Activated CD8-positive, alpha-beta T cell treated with anti-CD3 and anti-CD28 coated beads for 36 hours (primary cell): ENCODE data around the gene CASKIN2. TPM values are rescaled to one million over a fixed set of nuclear protein-coding genes. Genes with fewer than 3 reads are reported as not detected.

ENCODE experiments used
- ATAC-seq: fragments of 200-7000 bp; cut with Tn5 transposase; one replicate; pipeline ENCODE4 v1.10.0; 2021; ENCODE audit warnings: mild to moderate bottlenecking, moderate library complexity
- CTCF ChIA-PET: fragments of 350-600 bp; sonication (Branson Sonifier 250); formaldehyde crosslinking; loops from one replicate; lab custom pipeline; 2021; ENCODE audit warnings: antibody characterized with exemption; lab: Charles Lee
- POLR2A ChIA-PET: fragments of 350-600 bp; sonication (Branson Sonifier 250); formaldehyde crosslinking; loops from one replicate; lab custom pipeline; 2021; ENCODE audit warnings: antibody characterized with exemption; lab: Charles Lee
- DNase-seq: peaks from one replicate; pipeline ENCODE4 v3.0.0-alpha.2; 2020
- H3K27ac Mint-ChIP-seq: one replicate; pipeline ENCODE4 v1.8.0; 2021; ENCODE audit warnings: mild to moderate bottlenecking, mixed read lengths
- H3K27me3 Mint-ChIP-seq: one replicate; pipeline ENCODE4 v1.8.0; 2021; ENCODE audit warnings: mixed read lengths
- H3K36me3 Mint-ChIP-seq: one replicate; pipeline ENCODE4 v1.8.0; 2021; ENCODE audit warnings: low read depth, mixed read lengths
- H3K4me1 Mint-ChIP-seq: one replicate; pipeline ENCODE4 v1.8.0; 2021; ENCODE audit warnings: low read depth, mixed read lengths
- H3K4me3 Mint-ChIP-seq: one replicate; pipeline ENCODE4 v1.8.0; 2021; ENCODE audit warnings: mild to moderate bottlenecking, moderate library complexity, mixed read lengths
- H3K9me3 Mint-ChIP-seq: one replicate; pipeline ENCODE4 v1.8.0; 2021; ENCODE audit warnings: mixed read lengths
- intact Hi-C: fragments of 100-400 bp; cut with micrococcal nuclease; formaldehyde crosslinking; loops from one replicate; pipeline ENCODE4 v1.10.0; 2022
- total RNA-seq, 2 experiments: library from RNA; stranded (reverse); gene quantifications; one replicate each; pipeline ENCODE4 v1.2.3, GENCODE V29; 2021
- TF ChIP-seq, protein P1 (sequence below): fragments of 200-600 bp; IDR thresholded peaks from one replicate; pipeline ENCODE4 v1.8.0; 2022; ENCODE audit warnings: antibody characterized with exemption, mild to moderate bottlenecking

Gene CASKIN2
- total RNA-seq, 2 experiments from 2014 or later = 2.2 to 2.5 TPM

DNA sequence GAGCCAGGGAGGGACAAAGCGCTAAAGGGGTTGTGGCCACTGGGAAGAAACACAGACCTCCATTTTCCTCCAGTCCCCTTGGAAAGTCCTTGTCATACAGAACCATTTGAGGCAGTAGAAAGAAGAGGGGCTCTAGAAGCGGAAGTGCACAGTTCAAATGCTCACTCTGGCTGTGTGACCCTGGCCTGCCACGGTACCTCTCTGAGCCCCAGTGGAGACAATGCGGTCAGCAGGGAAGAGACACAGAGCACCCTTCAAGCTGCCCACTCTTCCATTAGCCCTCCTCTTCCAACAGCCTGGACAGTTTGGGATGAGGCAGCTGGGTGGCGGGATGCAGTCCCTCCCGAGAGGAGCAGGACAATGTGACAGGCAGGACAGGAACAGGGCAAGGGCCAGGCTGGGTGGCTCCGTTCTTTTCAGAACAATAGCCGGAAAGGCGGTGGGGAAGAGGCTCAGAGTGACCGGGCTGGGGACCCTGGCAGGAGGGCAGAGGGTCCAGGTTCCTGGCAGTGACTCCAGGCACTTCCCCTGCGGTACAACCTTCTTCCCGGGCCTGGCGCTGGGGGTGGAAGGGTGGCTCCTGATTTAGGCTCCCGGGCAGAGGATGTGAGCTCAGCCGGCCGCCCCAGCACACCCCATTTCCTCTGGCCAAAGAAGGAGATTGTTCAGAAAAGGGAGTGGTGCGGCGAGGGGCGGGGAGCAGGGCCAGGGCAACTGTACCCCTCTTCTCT, 5.6 kb downstream of the CASKIN2 start:
- no peak overlapping the region for H3K27ac Mint-ChIP-seq
- no peak overlapping the region for H3K4me3 Mint-ChIP-seq
- intact Hi-C loops = no loop called here
- ChIA-PET POLR2A (no interaction called here), CTCF (no interaction called here)
- ATAC-seq = no peak
- TF ChIP-seq, protein P1, sequence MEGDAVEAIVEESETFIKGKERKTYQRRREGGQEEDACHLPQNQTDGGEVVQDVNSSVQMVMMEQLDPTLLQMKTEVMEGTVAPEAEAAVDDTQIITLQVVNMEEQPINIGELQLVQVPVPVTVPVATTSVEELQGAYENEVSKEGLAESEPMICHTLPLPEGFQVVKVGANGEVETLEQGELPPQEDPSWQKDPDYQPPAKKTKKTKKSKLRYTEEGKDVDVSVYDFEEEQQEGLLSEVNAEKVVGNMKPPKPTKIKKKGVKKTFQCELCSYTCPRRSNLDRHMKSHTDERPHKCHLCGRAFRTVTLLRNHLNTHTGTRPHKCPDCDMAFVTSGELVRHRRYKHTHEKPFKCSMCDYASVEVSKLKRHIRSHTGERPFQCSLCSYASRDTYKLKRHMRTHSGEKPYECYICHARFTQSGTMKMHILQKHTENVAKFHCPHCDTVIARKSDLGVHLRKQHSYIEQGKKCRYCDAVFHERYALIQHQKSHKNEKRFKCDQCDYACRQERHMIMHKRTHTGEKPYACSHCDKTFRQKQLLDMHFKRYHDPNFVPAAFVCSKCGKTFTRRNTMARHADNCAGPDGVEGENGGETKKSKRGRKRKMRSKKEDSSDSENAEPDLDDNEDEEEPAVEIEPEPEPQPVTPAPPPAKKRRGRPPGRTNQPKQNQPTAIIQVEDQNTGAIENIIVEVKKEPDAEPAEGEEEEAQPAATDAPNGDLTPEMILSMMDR = no peak
- no peak for DNase-seq
- no peaks in the 10 kb centered on the region for H3K9me3 Mint-ChIP-seq
- H3K36me3 Mint-ChIP-seq = no peaks in the 10 kb centered on the region
- H3K27me3 Mint-ChIP-seq = no peaks in the 10 kb centered on the region
- peaks cover 3% of the 10 kb centered on the region for H3K4me1 Mint-ChIP-seq

DNA sequence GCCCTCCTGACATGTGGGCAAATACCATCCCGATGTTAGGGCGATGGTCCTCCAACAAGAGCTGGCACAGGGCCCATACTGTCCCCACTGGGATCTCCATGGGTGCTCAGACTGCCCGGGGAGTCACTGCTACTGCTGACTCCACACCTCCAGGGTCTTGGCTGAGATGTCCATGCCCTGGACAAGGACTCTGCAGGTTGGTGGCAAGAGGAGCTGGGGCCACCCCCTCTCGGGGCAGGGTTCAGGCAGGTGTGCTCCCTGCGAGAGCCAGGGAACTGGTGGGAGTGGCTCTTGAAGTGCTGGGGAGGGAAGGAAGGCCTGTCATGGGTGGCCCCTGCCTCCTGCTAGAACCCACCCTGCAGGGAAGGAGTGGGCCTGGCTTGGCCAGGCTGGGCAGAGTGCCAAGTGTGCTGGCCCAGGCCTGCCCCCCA, 6.4 kb downstream of the CASKIN2 start:
- ChIA-PET CTCF (no interaction called here), POLR2A (no interaction called here)
- no peaks in the 10 kb centered on the region for H3K9me3 Mint-ChIP-seq
- intact Hi-C loops = no loop called here
- peaks cover 3% of the 10 kb centered on the region for H3K4me1 Mint-ChIP-seq
- no peaks in the 10 kb centered on the region for H3K36me3 Mint-ChIP-seq
- H3K4me3 Mint-ChIP-seq = no peak overlapping the region
- H3K27me3 Mint-ChIP-seq = no peaks in the 10 kb centered on the region
- TF ChIP-seq, protein P1 = no peak
- no peak for ATAC-seq
- no peak overlapping the region for H3K27ac Mint-ChIP-seq
- DNase-seq = no peak

DNA sequence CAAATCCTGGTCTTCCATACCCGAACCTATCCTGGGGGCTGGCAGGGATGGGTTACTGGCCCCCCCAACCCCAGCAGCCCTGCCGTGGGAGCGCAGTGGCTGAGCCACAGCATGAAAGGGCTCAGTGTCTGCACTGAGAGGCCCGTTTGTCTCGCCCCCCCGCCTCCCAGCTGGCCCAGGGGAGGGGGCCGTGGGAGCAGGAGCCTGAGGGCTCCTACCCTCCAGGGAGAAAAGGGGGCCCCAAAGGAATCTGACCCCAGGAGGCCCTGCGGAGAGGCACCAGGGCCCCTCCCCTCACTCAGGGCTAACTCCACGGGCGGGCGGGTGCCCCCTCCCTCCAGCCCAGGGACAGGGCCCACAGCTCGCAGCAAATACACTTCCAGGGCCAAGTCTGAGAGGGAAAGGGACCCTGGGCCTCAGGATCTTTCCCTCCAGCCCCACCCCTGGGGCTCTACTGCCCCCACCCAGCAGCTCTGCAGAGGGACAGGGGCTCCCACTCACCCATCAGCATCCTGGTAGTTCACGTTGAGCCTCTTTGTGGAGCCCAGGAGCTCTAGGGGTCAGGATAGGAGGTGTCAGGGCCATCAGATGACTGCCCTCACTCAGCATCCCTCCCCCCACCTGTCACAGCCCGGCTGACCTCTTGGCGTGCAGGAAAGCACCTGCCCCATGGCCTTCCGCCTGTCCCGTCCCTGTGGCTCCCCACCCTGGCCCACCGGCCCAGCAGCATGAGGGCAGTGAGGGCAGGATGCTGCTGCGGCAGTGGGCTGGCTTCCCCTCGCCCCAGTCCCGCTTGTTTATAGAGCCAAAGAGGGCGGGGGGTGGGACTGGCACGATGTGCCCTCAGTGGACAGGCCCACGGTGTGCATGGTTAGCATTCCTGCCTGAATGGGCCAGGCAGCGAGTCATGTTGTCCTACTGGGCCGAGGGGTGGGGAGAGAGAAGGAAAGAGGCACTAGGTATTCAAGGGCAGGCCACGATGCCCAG, 7.3 kb downstream of the CASKIN2 start:
- Mint-ChIP-seq H3K27me3 (no peaks in the 10 kb centered on the region), H3K36me3 (no peaks in the 10 kb centered on the region), H3K27ac (no peak overlapping the region), H3K4me1 (no peaks in the 10 kb centered on the region), H3K4me3 (no peak overlapping the region), H3K9me3 (no peaks in the 10 kb centered on the region)
- DNase-seq = no peak
- ChIA-PET POLR2A (no interaction called here), CTCF (no interaction called here)
- TF ChIP-seq, protein P1 = no peak
- no peak for ATAC-seq
- intact Hi-C loops = no loop called here

DNA sequence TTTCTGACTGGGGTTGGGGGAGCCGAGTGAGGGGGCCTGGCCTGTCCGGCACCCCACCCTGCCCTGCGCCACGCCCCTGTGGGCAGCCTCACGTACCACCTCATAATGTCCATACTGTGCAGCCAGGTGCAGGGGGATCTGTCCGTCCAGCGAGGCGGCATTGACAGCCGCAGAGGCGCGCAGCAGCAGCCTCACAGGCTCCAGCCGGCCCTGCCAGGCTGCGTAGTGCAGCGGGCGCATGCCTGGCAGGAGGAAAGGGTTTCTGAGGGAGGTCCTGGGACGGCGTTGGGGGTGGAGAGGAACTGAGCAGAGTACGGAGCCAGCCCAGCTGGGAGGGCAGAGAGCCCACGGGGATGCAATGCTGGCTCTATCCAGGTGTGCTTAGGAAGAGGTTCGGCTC, 8.4 kb downstream of the CASKIN2 start:
- CTCF ChIA-PET = no interaction called here
- intact Hi-C loops = no loop called here
- Mint-ChIP-seq H3K9me3 (no peaks in the 10 kb centered on the region), H3K36me3 (no peaks in the 10 kb centered on the region), H3K27me3 (no peaks in the 10 kb centered on the region), H3K27ac (no peak overlapping the region), H3K4me3 (no peak overlapping the region), H3K4me1 (no peaks in the 10 kb centered on the region)
- ATAC-seq (no peak), DNase-seq (no peak)
- POLR2A ChIA-PET = no interaction called here
- TF ChIP-seq, protein P1 = no peak
